Upper lobe of left lung (tissue), 6 donors: ENCODE results near the gene TAF8. TPM values are rescaled to one million over a fixed set of nuclear protein-coding genes. Genes with fewer than 3 reads are reported as not detected.

Experiments used
- ATAC-seq, 2 donors: fragments of 200-7000 bp; cut with Tn5 transposase; one replicate each; pipeline ENCODE4 v1.9.1; 2022; ENCODE audit warnings: mild to moderate bottlenecking in 2 of 2, moderate library complexity in 2 of 2; ENCODE audit not compliant: low FRiP score in 2 of 2
- DNase-seq, 2 donors: peaks; one replicate each; pipeline ENCODE4 v3.0.0-alpha.2; 2019 to 2020
- H3K27ac ChIP-seq, 4 donors: fragments of 200-600 bp; sonication (generic); one replicate each; pipeline ENCODE4 v1.5.1; 2016 to 2019
- H3K27me3 ChIP-seq, 4 donors: fragments of 200-600 bp; sonication (generic); one replicate each; pipeline ENCODE4 v1.5.1; 2017 to 2019
- H3K36me3 ChIP-seq, 4 donors: fragments of 200-600 bp; sonication (generic); one replicate each; pipeline ENCODE4 v1.5.1; 2016 to 2019
- H3K4me1 ChIP-seq, 4 donors: fragments of 200-600 bp; sonication (generic); one replicate each; pipeline ENCODE4 v1.5.1; 2018 to 2019
- H3K4me3 ChIP-seq, 4 donors: fragments of 200-600 bp; sonication (generic); one replicate each; pipeline ENCODE4 v1.5.1; 2017 to 2019; ENCODE audit warnings: mild to moderate bottlenecking in 2 of 4, moderate library complexity in 1 of 4
- H3K9me3 ChIP-seq, 4 donors: fragments of 200-600 bp; sonication (generic); one replicate each; pipeline ENCODE4 v1.5.1; 2018 to 2019
- CTCF ChIP-seq, 6 experiments: fragments of 450-650 bp in 4 of 6; fragments of 200-600 bp in 2 of 6; sonication (generic) in 2 of 6; IDR thresholded peaks; one replicate each; pipeline ENCODE4 v1.5.1; 2016 to 2019; ENCODE audit warnings: antibody characterized with exemption in 6 of 6
- EP300 ChIP-seq, 4 donors: sonication (generic); formaldehyde crosslinking; IDR thresholded peaks; one replicate each; pipeline ENCODE4 v1.5.1; 2017; ENCODE audit warnings: antibody characterized with exemption in 4 of 4, control low read depth in 2 of 4
- POLR2A ChIP-seq, 4 donors: fragments of 450-650 bp; IDR thresholded peaks; one replicate each; pipeline ENCODE4 v1.5.1; 2016 to 2017; ENCODE audit warnings: antibody characterized with exemption in 4 of 4, mild to moderate bottlenecking in 2 of 4
- POLR2AphosphoS5 ChIP-seq, 2 donors: sonication (generic); formaldehyde crosslinking; IDR thresholded peaks; one replicate each; pipeline ENCODE4 v1.5.1; 2017; ENCODE audit warnings: antibody characterized with exemption in 2 of 2
- WGBS, 2 donors: methylation state at CpG; one replicate each; pipeline ENCODE4 v1.1.5; 2017 to 2018; 5-methylcytosine and 5-hydroxymethylcytosine counted together
- total RNA-seq, 6 donors: library from RNA; depleted of rRNA in 4 of 6; stranded (reverse); fragments of >200 nt in 4 of 6; gene quantifications; one replicate each; pipeline versions ENCODE4 v1.1.0 to v1.2.1, GENCODE V29; 2016 to 2021
- donor health status: DM: no; HTN: no; CAD: no; lungs with moderate emphysema.
- donor health status: DM: no; HTN: yes; CAD: no; lungs with severe emphysema.

TAF8 gene
- total RNA-seq, 6 donors from 2014 or later: 23.0 to 67.1 (median 34.4) TPM

- peak overlapping the region; percentile 18 to 79 (median 32) for H3K27ac ChIP-seq
- TF ChIP-seq EP300 (IDR thresholded peaks at IDR 0.05) (no peak), CTCF (IDR thresholded peaks at IDR 0.05) (peak in 1 of 6 experiments; percentile 8), POLR2AphosphoS5 (IDR thresholded peaks at IDR 0.05) (no peak), POLR2A (IDR thresholded peaks at IDR 0.05) (peak in 1 of 4 donors; percentile 23)
- DNase-seq: peak; percentile 87 to 89
These were observed 68.1 kb downstream of the TAF8 start for GRCh38 chr6:42118162-42119001.

GRCh38 chr6:42120895-42121865, 70.9 kb downstream of the TAF8 start:
- TF ChIP-seq POLR2A (IDR thresholded peaks at IDR 0.05): no peak
- no peak for TF ChIP-seq CTCF (IDR thresholded peaks at IDR 0.05)
- no peak for TF ChIP-seq POLR2AphosphoS5 (IDR thresholded peaks at IDR 0.05)
- no peak for TF ChIP-seq EP300 (IDR thresholded peaks at IDR 0.05)
- ATAC-seq (peak in 1 of 2 donors; percentile 52), DNase-seq (peak in 1 of 2 donors; percentile 48)
- Histone ChIP-seq H3K9me3 (no peaks in the 10 kb centered on the region), H3K27me3 (no peaks in the 10 kb centered on the region), H3K36me3 (peaks cover 0 to 7% (median 0%) of the 10 kb centered on the region in 4 donors), H3K4me3 (no peak overlapping the region), H3K4me1 (peaks cover 0 to 29% (median 12%) of the 10 kb centered on the region in 4 donors), H3K27ac (peak overlapping the region in 3 of 4 donors; percentile 19 to 43 (median 35))
- WGBS, 2 donors: 68 to 97% methylated on average over 5 to 6 of the region's 8 CpGs

More at GRCh38 chr6:42118162-42119001, 68.1 kb downstream of the TAF8 start:
- Histone ChIP-seq H3K27me3 (no peaks in the 10 kb centered on the region), H3K9me3 (no peaks in the 10 kb centered on the region), H3K4me1 (peaks cover 0 to 29% (median 12%) of the 10 kb centered on the region in 4 donors), H3K36me3 (no peaks in the 10 kb centered on the region), H3K4me3 (no peak overlapping the region)
- ATAC-seq: peak; percentile 76 to 86
- 47 to 53% methylated on average over 8 to 10 of the region's 10 CpGs for WGBS, 2 donors

GRCh38 chr6:42123379-42124103, 73.2 kb downstream of the TAF8 start:
- Histone ChIP-seq H3K9me3 (no peaks in the 10 kb centered on the region), H3K27ac (no peak overlapping the region), H3K4me3 (no peak overlapping the region), H3K4me1 (peaks cover 0 to 22% (median 9%) of the 10 kb centered on the region in 4 donors), H3K27me3 (no peaks in the 10 kb centered on the region), H3K36me3 (peaks cover 0 to 17% (median 2%) of the 10 kb centered on the region in 4 donors)
- TF ChIP-seq CTCF (IDR thresholded peaks at IDR 0.05) (no peak), POLR2AphosphoS5 (IDR thresholded peaks at IDR 0.05) (no peak), EP300 (IDR thresholded peaks at IDR 0.05) (no peak), POLR2A (IDR thresholded peaks at IDR 0.05) (no peak)
- WGBS, 2 donors: 61 to 81% methylated on average over 5 to 11 of the region's 11 CpGs
- ATAC-seq (peak in 1 of 2 donors; percentile 45), DNase-seq (no peak)

GRCh38 chr6:42124223-42124836, 74.0 kb downstream of the TAF8 start:
- TF ChIP-seq POLR2AphosphoS5 (IDR thresholded peaks at IDR 0.05) (no peak), EP300 (IDR thresholded peaks at IDR 0.05) (no peak), CTCF (IDR thresholded peaks at IDR 0.05) (no peak), POLR2A (IDR thresholded peaks at IDR 0.05) (no peak)
- H3K4me1 ChIP-seq: peaks cover 0 to 17% (median 7%) of the 10 kb centered on the region in 4 donors
- DNase-seq (peak in 1 of 2 donors; percentile 49), ATAC-seq (peak in 1 of 2 donors; percentile 53)
- no peaks in the 10 kb centered on the region for H3K27me3 ChIP-seq
- 74 to 86% methylated on average over 4 to 9 of the region's 9 CpGs for WGBS, 2 donors
- H3K4me3 ChIP-seq: no peak overlapping the region
- peaks cover 0 to 17% (median 2%) of the 10 kb centered on the region in 4 donors for H3K36me3 ChIP-seq
- no peak overlapping the region for H3K27ac ChIP-seq
- H3K9me3 ChIP-seq: no peaks in the 10 kb centered on the region
